Stomach (tissue), 9 donors: ENCODE measurements around the gene MCRIP1. TPM values are rescaled to one million over a fixed set of nuclear protein-coding genes. Genes with fewer than 3 reads are reported as not detected.

ENCODE experiments used
- DNase-seq, 2 donors: peaks; one replicate each; pipeline versions ENCODE4 v3.0.0 to v3.0.0-alpha.2; 2013 to 2019
- H3K27ac ChIP-seq, 5 donors: fragments of 200-600 bp in 4 of 5; sonication (generic) in 4 of 5; one replicate each; pipeline ENCODE4 v1.5.1; 2013 to 2019; ENCODE audit warnings: mild to moderate bottlenecking in 1 of 5, moderate library complexity in 1 of 5
- H3K27me3 ChIP-seq, 3 donors: fragments of 200-600 bp; sonication (generic); one replicate each; pipeline ENCODE4 v1.5.1; 2017 to 2019; ENCODE audit warnings: mixed run types in 1 of 3
- H3K36me3 ChIP-seq, 4 donors: fragments of 200-600 bp; sonication (generic); 1 replicate in 3 of 4; 2 replicates in 1 of 4; pipeline ENCODE4 v1.5.1; 2016 to 2019
- H3K4me1 ChIP-seq, 4 donors: fragments of 200-600 bp; sonication (generic); one replicate each; pipeline ENCODE4 v1.5.1; 2016 to 2019
- H3K4me3 ChIP-seq, 4 donors: fragments of 200-600 bp; sonication (generic) in 3 of 4; one replicate each; pipeline ENCODE4 v1.5.1; 2016 to 2019; ENCODE audit warnings: mild to moderate bottlenecking in 1 of 4
- H3K9me3 ChIP-seq, 4 donors: fragments of 200-600 bp; sonication (generic); one replicate each; pipeline ENCODE4 v1.5.1; 2016 to 2019
- EP300 ChIP-seq: sonication (generic); formaldehyde crosslinking; IDR thresholded peaks from one replicate; pipeline ENCODE4 v1.6.1; 2017; ENCODE audit warnings: antibody characterized with exemption
- POLR2A ChIP-seq, 4 donors: fragments of 450-650 bp; IDR thresholded peaks; one replicate each; pipeline ENCODE4 v1.6.1; 2016; ENCODE audit warnings: antibody characterized with exemption in 4 of 4, control low read depth in 2 of 4, mild to moderate bottlenecking in 1 of 4, moderate library complexity in 1 of 4
- POLR2AphosphoS5 ChIP-seq, 3 donors: sonication (generic); formaldehyde crosslinking; IDR thresholded peaks; one replicate each; pipeline ENCODE4 v1.6.1; 2016; ENCODE audit warnings: antibody characterized with exemption in 3 of 3
- WGBS, 5 donors: extraction: QIAGEN DNeasy Blood & Tissue Kit in 3 of 5; methylation state at CpG; one replicate each; pipeline versions ENCODE4 v1.1.5 to v1.1.7; 2013 to 2018; 5-methylcytosine and 5-hydroxymethylcytosine counted together
- intact Hi-C: fragments of 100-400 bp; cut with DNase I; formaldehyde crosslinking; loops from one replicate; pipeline ENCODE4 v1.15.1; 2023; ENCODE audit warnings: low total_unique reads
- polyA plus RNA-seq, 3 donors: library from polyadenylated mRNA; stranded (reverse); fragments of 200-250 nt; gene quantifications; one replicate each; pipeline ENCODE4 v1.2.3, GENCODE V29; 2013
- total RNA-seq, 5 donors: library from RNA; depleted of rRNA; stranded (reverse); fragments of >200 nt; gene quantifications; one replicate each; pipeline versions ENCODE4 v1.1.0 to v1.2.3, GENCODE V29; 2014 to 2016
- TF ChIP-seq, protein P1 (sequence below), 7 experiments: fragments of 450-650 bp in 4 of 7; fragments of 200-600 bp in 3 of 7; sonication (generic) in 3 of 7; IDR thresholded peaks; one replicate each; pipeline ENCODE4 v1.5.1; 2016 to 2019; ENCODE audit warnings: antibody characterized with exemption in 7 of 7, control low read depth in 2 of 7, mild to moderate bottlenecking in 1 of 7
- donor health status: healthy with polysubstance abuse.
- donor health status: Bipolar disorder and iron deficiency.
- donor health status: healthy.

MCRIP1 gene
- total and polyA plus RNA-seq, 8 donors, result 23.7 to 150 (median 95.9) TPM

GRCh38 chr17:81870131-81870980, 37.3 kb upstream of the MCRIP1 start:
- no peaks in the 10 kb centered on the region for H3K9me3 ChIP-seq
- DNase-seq, result peak; percentile 40 to 76
- H3K27ac ChIP-seq, result peak overlapping the region; percentile 92 to 100 (median 98)
- H3K36me3 ChIP-seq, result peaks cover 22 to 31% (median 29%) of the 10 kb centered on the region in 4 donors
- peak overlapping the region; percentile 68 to 98 (median 85) for H3K4me3 ChIP-seq
- intact Hi-C loops, result no loop called here
- H3K27me3 ChIP-seq, result no peaks in the 10 kb centered on the region
- TF ChIP-seq EP300, result no peak
- TF ChIP-seq, protein P1, sequence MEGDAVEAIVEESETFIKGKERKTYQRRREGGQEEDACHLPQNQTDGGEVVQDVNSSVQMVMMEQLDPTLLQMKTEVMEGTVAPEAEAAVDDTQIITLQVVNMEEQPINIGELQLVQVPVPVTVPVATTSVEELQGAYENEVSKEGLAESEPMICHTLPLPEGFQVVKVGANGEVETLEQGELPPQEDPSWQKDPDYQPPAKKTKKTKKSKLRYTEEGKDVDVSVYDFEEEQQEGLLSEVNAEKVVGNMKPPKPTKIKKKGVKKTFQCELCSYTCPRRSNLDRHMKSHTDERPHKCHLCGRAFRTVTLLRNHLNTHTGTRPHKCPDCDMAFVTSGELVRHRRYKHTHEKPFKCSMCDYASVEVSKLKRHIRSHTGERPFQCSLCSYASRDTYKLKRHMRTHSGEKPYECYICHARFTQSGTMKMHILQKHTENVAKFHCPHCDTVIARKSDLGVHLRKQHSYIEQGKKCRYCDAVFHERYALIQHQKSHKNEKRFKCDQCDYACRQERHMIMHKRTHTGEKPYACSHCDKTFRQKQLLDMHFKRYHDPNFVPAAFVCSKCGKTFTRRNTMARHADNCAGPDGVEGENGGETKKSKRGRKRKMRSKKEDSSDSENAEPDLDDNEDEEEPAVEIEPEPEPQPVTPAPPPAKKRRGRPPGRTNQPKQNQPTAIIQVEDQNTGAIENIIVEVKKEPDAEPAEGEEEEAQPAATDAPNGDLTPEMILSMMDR (IDR thresholded peaks at IDR 0.05), result no peak
- TF ChIP-seq POLR2AphosphoS5 (IDR thresholded peaks at IDR 0.05), result no peak
- no peak for TF ChIP-seq POLR2A (IDR thresholded peaks at IDR 0.05)
- peaks cover 47 to 77% (median 65%) of the 10 kb centered on the region in 4 donors for H3K4me1 ChIP-seq
- WGBS, 5 donors, result 1 to 2% (median 2%) methylated on average over 12 to 65 of the region's 65 CpGs

DNA sequence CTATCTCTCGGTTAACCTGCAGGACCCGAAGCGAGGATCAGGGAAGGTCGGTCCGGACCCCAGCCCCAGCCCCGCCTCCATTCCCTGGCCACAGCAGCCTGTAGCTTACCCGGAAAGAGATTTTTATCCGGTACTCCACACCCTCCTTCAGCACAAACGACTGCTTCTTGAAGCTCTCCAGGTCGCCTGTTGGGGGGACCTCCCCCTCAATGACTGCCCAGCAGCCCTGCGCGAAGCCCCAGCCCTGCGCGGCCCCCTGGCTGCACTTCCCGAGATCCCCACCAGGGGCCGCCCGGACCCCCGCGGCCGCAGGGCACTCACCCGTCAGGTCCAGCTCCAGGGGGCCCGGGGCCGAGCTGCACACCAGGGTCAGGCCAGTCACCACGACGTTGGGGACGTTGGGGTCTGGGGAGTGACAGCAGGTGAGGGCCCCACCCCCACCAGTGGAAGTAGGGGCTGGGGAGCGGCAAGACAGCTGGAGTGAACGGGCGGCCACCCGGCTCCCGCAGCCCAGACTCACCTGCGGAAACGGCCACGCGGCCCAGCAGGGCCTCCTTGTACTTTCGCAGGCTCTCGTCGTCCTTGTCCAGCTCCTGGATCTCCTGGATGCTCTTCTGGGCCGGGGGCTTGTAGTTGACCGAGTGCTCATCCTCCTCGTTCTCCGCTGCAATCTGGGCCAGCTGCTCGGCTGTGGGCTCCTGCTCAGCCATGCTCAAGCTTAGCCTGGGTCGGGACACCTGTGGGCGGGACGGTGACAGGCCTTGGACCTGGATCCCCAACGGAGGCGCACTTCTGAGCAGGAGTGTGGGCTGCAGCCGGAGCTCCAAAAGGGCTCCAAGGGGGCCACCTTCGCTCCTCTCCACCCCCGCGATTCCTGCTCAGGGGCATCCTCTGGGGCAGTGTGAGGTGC, 36.4 kb upstream of the MCRIP1 start:
- TF ChIP-seq, protein P1 (IDR thresholded peaks at IDR 0.05), result peak in 5 of 7 experiments; percentile 68 to 97 (median 85)
- no peak for TF ChIP-seq EP300
- no peaks in the 10 kb centered on the region for H3K27me3 ChIP-seq
- H3K36me3 ChIP-seq, result peaks cover 22 to 35% (median 29%) of the 10 kb centered on the region in 4 donors
- peaks cover 54 to 84% (median 73%) of the 10 kb centered on the region in 4 donors for H3K4me1 ChIP-seq
- H3K9me3 ChIP-seq, result no peaks in the 10 kb centered on the region
- H3K4me3 ChIP-seq, result peak overlapping the region; percentile 68 to 98 (median 85)
- WGBS, 5 donors, result 18 to 27% (median 25%) methylated on average over 31 to 52 of the region's 52 CpGs
- intact Hi-C loops, result no loop called here
- peak overlapping the region; percentile 92 to 100 (median 98) for H3K27ac ChIP-seq
- peak; percentile 33 to 78 for DNase-seq

- H3K4me3 ChIP-seq, result peak overlapping the region in 2 of 4 donors; percentile 86 to 98
- H3K4me1 ChIP-seq, result peaks cover 54 to 89% (median 80%) of the 10 kb centered on the region in 4 donors
- peaks cover 22 to 35% (median 30%) of the 10 kb centered on the region in 4 donors for H3K36me3 ChIP-seq
Measured at GRCh38 chr17:81868674-81869220, 35.7 kb upstream of the MCRIP1 start.

More at GRCh38 chr17:81868674-81869220, 35.7 kb upstream of the MCRIP1 start:
- no peaks in the 10 kb centered on the region for H3K27me3 ChIP-seq
- intact Hi-C loops, result no loop called here
- 47 to 73% (median 60%) methylated on average over 18 to 30 of the region's 30 CpGs for WGBS, 5 donors
- H3K27ac ChIP-seq, result peak overlapping the region; percentile 92 to 100 (median 98)
- peak in 1 of 2 donors; percentile 74 for DNase-seq
- no peaks in the 10 kb centered on the region for H3K9me3 ChIP-seq
- TF ChIP-seq, protein P1 (IDR thresholded peaks at IDR 0.05), result no peak
- no peak for TF ChIP-seq POLR2A (IDR thresholded peaks at IDR 0.05)
